Trophoblast cell (in vitro differentiated cells and primary cell): Measurements from ENCODE around the gene PPP1CC.

Source experiments
- DNase-seq, 2 donors: peaks; one replicate each; pipeline ENCODE4 v3.0.0-alpha.2; 2016
- H2AFZ ChIP-seq: 2 replicates; pipeline ENCODE4 v1.6.1; 2013; ENCODE audit warnings: low read length, moderate library complexity, mild to moderate bottlenecking; ENCODE audit not compliant: insufficient read depth, poor library complexity
- H2AK5ac ChIP-seq: 2 replicates; pipeline ENCODE4 v1.6.1; 2013; ENCODE audit warnings: mild to moderate bottlenecking, low read length
- H2BK120ac ChIP-seq: 2 replicates; pipeline ENCODE4 v1.6.1; 2013; ENCODE audit warnings: low read length, mild to moderate bottlenecking, moderate library complexity; ENCODE audit not compliant: insufficient read depth, poor library complexity
- H2BK12ac ChIP-seq: 2 replicates; pipeline ENCODE4 v1.6.1; 2013; ENCODE audit warnings: mild to moderate bottlenecking, low read length, moderate library complexity
- H2BK5ac ChIP-seq: 2 replicates; pipeline ENCODE4 v1.6.1; 2013; ENCODE audit warnings: low read length, low read depth, moderate library complexity, mild to moderate bottlenecking; ENCODE audit not compliant: poor library complexity
- H3K14ac ChIP-seq: 2 replicates; pipeline ENCODE4 v1.6.1; 2013; ENCODE audit warnings: mild to moderate bottlenecking, low read length
- H3K18ac ChIP-seq: 2 replicates; pipeline ENCODE4 v1.6.1; 2013; ENCODE audit warnings: mild to moderate bottlenecking, low read length
- H3K23ac ChIP-seq: 2 replicates; pipeline ENCODE4 v1.6.1; 2013; ENCODE audit warnings: low read length
- H3K27ac ChIP-seq: 2 replicates; pipeline ENCODE4 v1.5.1; 2013; ENCODE audit warnings: low read depth, mild to moderate bottlenecking, inconsistent platforms, low read length, moderate library complexity
- H3K27me3 ChIP-seq: 2 replicates; pipeline ENCODE4 v1.6.1; 2013; ENCODE audit warnings: inconsistent platforms, mild to moderate bottlenecking, low read length, moderate library complexity; ENCODE audit not compliant: insufficient read depth
- H3K36me3 ChIP-seq, 2 experiments: 1 replicate in 1 of 2; 2 replicates in 1 of 2; pipeline ENCODE4 v1.6.1; 2013; ENCODE audit warnings: low read length in 2 of 2, mild to moderate bottlenecking in 2 of 2, moderate library complexity in 1 of 2; ENCODE audit not compliant: insufficient read depth in 2 of 2, control insufficient read depth in 1 of 2
- H3K4ac ChIP-seq: 2 replicates; pipeline ENCODE4 v1.6.1; 2013; ENCODE audit warnings: low read depth, mild to moderate bottlenecking, low read length, moderate library complexity
- H3K4me1 ChIP-seq, 2 experiments: 1 replicate in 1 of 2; 2 replicates in 1 of 2; pipeline ENCODE4 v1.6.1; 2013; ENCODE audit warnings: low read length in 2 of 2, mild to moderate bottlenecking in 2 of 2, moderate library complexity in 1 of 2; ENCODE audit not compliant: insufficient read depth in 2 of 2, control insufficient read depth in 1 of 2
- H3K4me2 ChIP-seq: 2 replicates; pipeline ENCODE4 v1.6.1; 2013; ENCODE audit warnings: inconsistent platforms, mild to moderate bottlenecking, low read length, moderate library complexity
- H3K4me3 ChIP-seq: 2 replicates; pipeline ENCODE4 v1.5.1; 2013; ENCODE audit warnings: mild to moderate bottlenecking, low read depth, low read length, inconsistent platforms
- H3K79me1 ChIP-seq: one replicate; pipeline ENCODE4 v1.6.1; 2013; ENCODE audit warnings: low read length
- H3K79me2 ChIP-seq: 2 replicates; pipeline ENCODE4 v1.6.1; 2013; ENCODE audit warnings: low read length, mild to moderate bottlenecking; ENCODE audit not compliant: control insufficient read depth, insufficient read depth, poor library complexity
- H3K9ac ChIP-seq: 2 replicates; pipeline ENCODE4 v1.6.1; 2013; ENCODE audit warnings: mild to moderate bottlenecking, low read length
- H3K9me3 ChIP-seq: 2 replicates; pipeline ENCODE4 v1.6.1; 2013; ENCODE audit warnings: low read depth, mild to moderate bottlenecking, control low read depth, inconsistent platforms, low read length; ENCODE audit not compliant: insufficient read depth
- H4K12ac ChIP-seq: 2 replicates; pipeline ENCODE4 v1.6.1; 2013; ENCODE audit warnings: low read depth, mild to moderate bottlenecking, low read length, moderate library complexity
- H4K8ac ChIP-seq: 2 replicates; pipeline ENCODE4 v1.6.1; 2013; ENCODE audit warnings: low read depth, mild to moderate bottlenecking, low read length, moderate library complexity
- H4K91ac ChIP-seq: one replicate; pipeline ENCODE4 v1.6.1; 2013; ENCODE audit warnings: low read depth, mild to moderate bottlenecking, low read length, moderate library complexity
- WGBS: extraction: QIAGEN DNeasy Blood & Tissue Kit; methylation state at CpG from one replicate; pipeline ENCODE4 v1.1.7; 2013; ENCODE audit warnings: missing lambda C conversion rate; ENCODE audit not compliant: insufficient read length, insufficient coverage; ENCODE audit errors: extremely low coverage; 5-methylcytosine and 5-hydroxymethylcytosine counted together

The PPP1CC gene

DNA sequence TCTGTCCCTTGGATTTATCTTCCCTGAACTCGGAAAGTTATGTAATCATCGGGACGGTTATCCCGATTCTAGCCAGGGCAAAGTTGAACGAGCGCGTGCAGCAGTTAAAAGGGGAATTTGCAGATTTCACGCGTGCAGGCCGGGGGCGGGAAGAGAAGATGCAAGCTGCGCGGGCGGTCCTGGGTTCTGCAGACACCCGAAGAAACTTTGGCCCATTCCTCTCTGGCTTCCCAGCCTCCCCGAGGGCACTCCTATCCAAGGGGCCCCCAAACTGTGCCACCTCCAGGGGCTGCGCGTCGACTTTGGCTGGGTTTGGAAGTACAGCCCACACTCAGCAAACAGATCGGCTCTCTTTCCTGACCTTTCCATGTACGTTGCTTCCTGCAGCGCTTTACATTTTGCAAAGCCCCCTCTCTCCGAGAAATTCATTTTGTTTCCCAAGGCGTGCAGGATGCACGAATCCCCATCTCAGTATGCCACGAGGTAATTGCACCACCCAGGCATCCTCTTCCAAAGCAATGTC, 941 bp upstream of the PPP1CC start:
- Histone ChIP-seq H3K79me2 (peaks cover 18% of the 10 kb centered on the region), H3K4me2 (peak overlapping the region; percentile 64)

DNA sequence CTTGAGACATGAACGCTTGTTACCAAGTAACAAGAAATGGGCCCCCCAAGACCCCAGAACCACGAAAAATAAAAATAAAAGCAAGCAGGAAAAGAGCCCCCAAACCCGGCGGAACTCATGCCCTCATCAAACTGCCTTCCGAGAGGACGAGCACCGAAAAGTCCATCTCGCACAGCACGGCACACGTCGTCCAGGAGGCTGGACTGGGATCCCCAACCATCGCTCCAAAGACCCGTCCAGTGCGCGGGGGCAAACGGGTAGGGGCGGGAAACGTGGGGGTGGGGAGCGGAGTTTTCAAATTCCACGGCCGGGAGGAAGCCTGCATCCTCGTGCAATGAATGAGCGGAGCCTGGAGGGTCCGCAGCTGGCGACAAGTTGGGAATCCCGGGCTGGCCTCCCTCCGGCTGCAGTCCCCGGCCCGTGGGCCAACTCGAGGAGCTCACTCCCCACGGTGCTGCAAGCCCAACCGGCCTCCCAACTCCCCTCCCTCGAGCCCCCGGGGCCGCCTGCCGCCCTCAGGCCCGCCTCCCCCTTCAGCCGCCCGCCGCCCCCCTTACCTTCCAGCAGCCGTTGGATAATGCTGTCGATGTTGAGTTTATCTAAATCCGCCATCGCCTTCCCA, 484 bp downstream of the PPP1CC start:
- Histone ChIP-seq H4K8ac (peak overlapping the region; percentile 90), H2AFZ (peak overlapping the region; percentile 91), H4K91ac (peak overlapping the region; percentile 93), H3K23ac (no peak overlapping the region), H3K9me3 (no peaks in the 10 kb centered on the region), H3K14ac (peak overlapping the region; percentile 98), H2BK120ac (peak overlapping the region; percentile 60), H3K36me3 (peaks cover 2 to 4% of the 10 kb centered on the region in 2 experiments), H3K27me3 (no peaks in the 10 kb centered on the region), H3K9ac (peak overlapping the region; percentile 99), H3K4me2 (peak overlapping the region; percentile 66), H2BK5ac (peak overlapping the region; percentile 92), H3K4me3 (peak overlapping the region; percentile 99), H3K4ac (peak overlapping the region; percentile 92), H3K18ac (peak overlapping the region; percentile 97), H3K79me2 (peaks cover 24% of the 10 kb centered on the region), H4K12ac (peak overlapping the region; percentile 82), H2AK5ac (no peak overlapping the region), H3K4me1 (peaks cover 4 to 7% of the 10 kb centered on the region in 2 experiments), H3K27ac (peak overlapping the region; percentile 66), H3K79me1 (peaks cover 7% of the 10 kb centered on the region), H2BK12ac (no peak overlapping the region)
- peak; percentile 11 to 27 for DNase-seq
- no CpG with 5 or more reads among the region's 44 CpGs for WGBS

More for the DNA sequence above, 941 bp upstream of the PPP1CC start:
- Histone ChIP-seq H3K79me1 (peaks cover 7% of the 10 kb centered on the region), H3K23ac (no peak overlapping the region), H3K4me1 (peaks cover 4% of the 10 kb centered on the region in 2 experiments), H3K14ac (no peak overlapping the region), H3K27me3 (no peaks in the 10 kb centered on the region), H3K36me3 (peaks cover under 1% of the 10 kb centered on the region in 2 experiments), H3K4ac (no peak overlapping the region), H3K18ac (no peak overlapping the region), H2BK120ac (no peak overlapping the region), H4K12ac (peak overlapping the region; percentile 51), H2AK5ac (no peak overlapping the region), H3K9ac (no peak overlapping the region), H2BK5ac (no peak overlapping the region), H2AFZ (peak overlapping the region; percentile 50), H4K8ac (peak overlapping the region; percentile 46), H4K91ac (no peak overlapping the region), H2BK12ac (no peak overlapping the region), H3K4me3 (no peak overlapping the region), H3K27ac (no peak overlapping the region), H3K9me3 (no peaks in the 10 kb centered on the region)
- WGBS = no CpG with 5 or more reads among the region's 26 CpGs
- peak; percentile 33 to 62 for DNase-seq

DNA sequence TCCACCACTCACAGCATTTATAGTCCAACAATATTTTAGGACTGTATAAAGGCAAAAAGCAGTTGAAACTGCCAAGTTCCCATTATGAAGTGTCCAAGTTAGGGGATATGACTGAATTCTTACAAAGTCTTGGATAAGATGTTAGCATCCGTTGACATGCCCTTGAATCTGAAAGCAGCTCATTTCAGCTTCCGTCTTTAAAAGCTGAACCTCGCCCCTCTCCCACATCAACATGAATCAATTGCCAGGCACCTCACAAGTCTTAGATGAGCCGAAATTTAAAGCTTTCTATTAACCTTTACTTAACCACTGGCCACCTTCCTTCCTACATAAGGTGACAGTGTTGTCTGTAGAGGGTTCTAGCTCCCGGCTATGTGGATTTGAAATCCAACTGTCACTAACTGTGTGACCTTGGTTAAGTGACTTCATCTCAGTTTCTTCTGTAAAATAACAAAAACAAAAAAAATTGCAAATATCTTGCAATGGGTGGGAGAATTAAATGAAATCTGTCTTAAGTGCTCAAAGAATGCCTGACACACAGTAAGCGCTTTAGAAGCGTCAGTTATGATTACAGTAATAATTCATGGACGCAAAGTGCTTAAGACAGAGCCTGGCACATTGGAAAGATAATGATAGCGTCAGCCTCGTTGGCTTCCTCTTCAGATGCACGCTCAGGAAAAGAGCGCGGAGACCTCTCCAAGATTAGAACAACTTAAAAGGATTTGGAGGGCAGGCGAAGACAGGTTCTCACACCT, 1.2 kb downstream of the PPP1CC start:
- Histone ChIP-seq H3K4me3 (peak overlapping the region; percentile 99), H3K27me3 (no peaks in the 10 kb centered on the region), H3K79me2 (peaks cover 24% of the 10 kb centered on the region), H2AFZ (no peak overlapping the region), H3K23ac (no peak overlapping the region), H4K91ac (no peak overlapping the region), H2BK12ac (no peak overlapping the region), H3K36me3 (peaks cover 2 to 4% of the 10 kb centered on the region in 2 experiments), H4K8ac (no peak overlapping the region), H2BK120ac (no peak overlapping the region), H3K4me2 (peak overlapping the region; percentile 66), H3K9me3 (no peaks in the 10 kb centered on the region), H2BK5ac (no peak overlapping the region), H3K79me1 (peaks cover 7% of the 10 kb centered on the region), H2AK5ac (no peak overlapping the region), H3K9ac (no peak overlapping the region), H3K4me1 (peaks cover 4 to 7% of the 10 kb centered on the region in 2 experiments), H3K14ac (no peak overlapping the region), H4K12ac (no peak overlapping the region), H3K18ac (no peak overlapping the region), H3K27ac (no peak overlapping the region), H3K4ac (peak overlapping the region; percentile 92)
- DNase-seq = peak in 1 of 2 donors; percentile 46
- no CpG with 5 or more reads among the region's 14 CpGs for WGBS

DNA sequence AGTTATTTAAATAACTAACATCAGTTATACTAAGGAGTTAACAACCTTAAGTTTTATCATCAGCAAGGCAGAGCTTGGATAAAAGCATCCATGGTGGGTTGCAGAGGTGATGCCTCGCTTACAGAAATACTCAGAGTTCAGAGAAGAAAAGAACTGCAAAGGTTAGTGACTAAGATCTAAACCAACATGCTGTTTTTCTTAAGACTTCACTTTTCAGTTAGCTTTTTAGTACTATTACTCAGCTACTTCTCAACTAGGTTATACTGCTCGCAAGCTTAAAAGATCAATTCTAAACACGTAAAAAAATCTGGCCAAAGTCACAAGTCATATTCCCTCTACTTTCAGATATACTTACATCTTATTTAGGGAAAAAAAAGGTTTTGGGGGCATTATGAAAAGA, 2.8 kb downstream of the PPP1CC start:
- no peak overlapping the region for H3K23ac ChIP-seq
- no peak for DNase-seq
- H2BK12ac ChIP-seq = no peak overlapping the region
- H4K8ac ChIP-seq = no peak overlapping the region
- no peak overlapping the region for H3K4me2 ChIP-seq
- H3K18ac ChIP-seq = no peak overlapping the region
- H2BK120ac ChIP-seq = no peak overlapping the region
- H4K91ac ChIP-seq = no peak overlapping the region
- no peak overlapping the region for H3K27ac ChIP-seq
- no peak overlapping the region for H2AFZ ChIP-seq
- H3K4me3 ChIP-seq = no peak overlapping the region
- H2BK5ac ChIP-seq = no peak overlapping the region
- no peak overlapping the region for H3K14ac ChIP-seq
- H2AK5ac ChIP-seq = no peak overlapping the region
- peaks cover 4 to 7% of the 10 kb centered on the region in 2 experiments for H3K4me1 ChIP-seq
- WGBS = no CpG with 5 or more reads among the region's 3 CpGs
- H3K4ac ChIP-seq = peak overlapping the region; percentile 67
- H3K9ac ChIP-seq = no peak overlapping the region
- no peak overlapping the region for H4K12ac ChIP-seq
- H3K79me2 ChIP-seq = peaks cover 24% of the 10 kb centered on the region
- H3K79me1 ChIP-seq = peaks cover 7% of the 10 kb centered on the region
- H3K36me3 ChIP-seq = peaks cover 6 to 7% of the 10 kb centered on the region in 2 experiments
- H3K9me3 ChIP-seq = no peaks in the 10 kb centered on the region
- no peaks in the 10 kb centered on the region for H3K27me3 ChIP-seq
